Gastrocnemius medialis (tissue), 4 donors: Measurements from ENCODE around the gene UNK. TPM values are rescaled to one million over a fixed set of nuclear protein-coding genes. Genes with fewer than 3 reads are reported as not detected.
"Not testable (repeated sequence)": the region's sequence is repeated elsewhere in the genome, so short reads cannot be mapped to it uniquely, and the experiment has no call there.

Experiments used
- ATAC-seq, 2 donors: fragments of 150-250 bp; one replicate each; pipeline ENCODE4 v1.9.1; 2016
- DNase-seq, 2 donors: peaks; one replicate each; pipeline ENCODE4 v3.0.0-alpha.2; 2019
- H3K27ac ChIP-seq, 4 donors: fragments of 200-600 bp; sonication (generic); 1 replicate in 1 of 4; 2 replicates in 3 of 4; pipeline ENCODE4 v1.5.1; 2016 to 2018; ENCODE audit warnings: mild to moderate bottlenecking in 2 of 4, moderate library complexity in 1 of 4
- H3K27me3 ChIP-seq, 3 donors: fragments of 200-600 bp; sonication (generic) in 2 of 3; 1 replicate in 1 of 3; 2 replicates in 2 of 3; pipeline versions ENCODE4 v1.5.1 to v1.6.0; 2016 to 2019; ENCODE audit warnings: mild to moderate bottlenecking in 1 of 3, moderate library complexity in 1 of 3
- H3K36me3 ChIP-seq, 2 donors: fragments of 200-600 bp; sonication (generic) in 1 of 2; one replicate each; pipeline ENCODE4 v1.5.1; 2017 to 2018
- H3K4me1 ChIP-seq, 2 donors: fragments of 200-600 bp; sonication (generic) in 1 of 2; one replicate each; pipeline ENCODE4 v1.5.1; 2016 to 2017; ENCODE audit warnings: mild to moderate bottlenecking in 2 of 2
- H3K4me3 ChIP-seq, 4 donors: fragments of 200-600 bp; sonication (generic) in 3 of 4; 1 replicate in 1 of 4; 2 replicates in 3 of 4; pipeline ENCODE4 v1.5.1; 2016 to 2019; ENCODE audit warnings: mild to moderate bottlenecking in 2 of 4
- H3K9me3 ChIP-seq, 3 donors: fragments of 200-600 bp; sonication (generic) in 2 of 3; 1 replicate in 1 of 3; 2 replicates in 2 of 3; pipeline ENCODE4 v1.5.1; 2016 to 2019
- POLR2A ChIP-seq, 2 donors: fragments of 450-650 bp; IDR thresholded peaks; one replicate each; pipeline ENCODE4 v1.6.1; 2017; ENCODE audit warnings: antibody characterized with exemption in 2 of 2, mild to moderate bottlenecking in 2 of 2, moderate library complexity in 2 of 2
- in situ Hi-C, 4 donors: fragments of 200-750 bp; cut with MboI; loops; one replicate each; pipeline versions ENCODE4 v1.15.0 to v1.8.0; 2017; ENCODE audit warnings: low sequenced_read_pairs in 4 of 4
- intact Hi-C: fragments of 100-400 bp; cut with DNase I; formaldehyde crosslinking; loops from one replicate; pipeline ENCODE4 v1.15.1; 2023; ENCODE audit warnings: low total_unique reads
- total RNA-seq, 4 donors: library from RNA; depleted of rRNA; stranded (reverse); fragments of >200 nt; gene quantifications; one replicate each; pipeline versions ENCODE4 v1.1.0 to v1.2.3, GENCODE V29; 2016
- TF ChIP-seq, protein P1 (sequence below), 5 experiments: fragments of 450-650 bp in 3 of 5; fragments of 200-600 bp in 2 of 5; sonication (generic) in 2 of 5; IDR thresholded peaks in 4 of 5; conservative IDR thresholded peaks in 1 of 5; 1 replicate in 4 of 5; 2 replicates in 1 of 5; pipeline ENCODE4 v1.5.1; 2016 to 2019; ENCODE audit warnings: antibody characterized with exemption in 5 of 5, mild to moderate bottlenecking in 3 of 5, moderate library complexity in 3 of 5

UNK gene
- total RNA-seq, 4 donors from 2014 or later: 10.4 to 19.2 (median 13.1) TPM

- no peak overlapping the region for H3K4me3 ChIP-seq
- peaks cover 22 to 24% of the 10 kb centered on the region in 2 donors for H3K4me1 ChIP-seq
- DNase-seq: peak in 1 of 2 donors; percentile 24
- H3K9me3 ChIP-seq: no peaks in the 10 kb centered on the region
- ATAC-seq: no peak
- no peaks in the 10 kb centered on the region for H3K27me3 ChIP-seq
- intact Hi-C loops: no loop called here
- peaks cover 0 to 46% of the 10 kb centered on the region in 2 donors for H3K36me3 ChIP-seq
- in situ Hi-C loops: no loop called here
- no peak for TF ChIP-seq POLR2A (IDR thresholded peaks at IDR 0.05)
- TF ChIP-seq, protein P1, sequence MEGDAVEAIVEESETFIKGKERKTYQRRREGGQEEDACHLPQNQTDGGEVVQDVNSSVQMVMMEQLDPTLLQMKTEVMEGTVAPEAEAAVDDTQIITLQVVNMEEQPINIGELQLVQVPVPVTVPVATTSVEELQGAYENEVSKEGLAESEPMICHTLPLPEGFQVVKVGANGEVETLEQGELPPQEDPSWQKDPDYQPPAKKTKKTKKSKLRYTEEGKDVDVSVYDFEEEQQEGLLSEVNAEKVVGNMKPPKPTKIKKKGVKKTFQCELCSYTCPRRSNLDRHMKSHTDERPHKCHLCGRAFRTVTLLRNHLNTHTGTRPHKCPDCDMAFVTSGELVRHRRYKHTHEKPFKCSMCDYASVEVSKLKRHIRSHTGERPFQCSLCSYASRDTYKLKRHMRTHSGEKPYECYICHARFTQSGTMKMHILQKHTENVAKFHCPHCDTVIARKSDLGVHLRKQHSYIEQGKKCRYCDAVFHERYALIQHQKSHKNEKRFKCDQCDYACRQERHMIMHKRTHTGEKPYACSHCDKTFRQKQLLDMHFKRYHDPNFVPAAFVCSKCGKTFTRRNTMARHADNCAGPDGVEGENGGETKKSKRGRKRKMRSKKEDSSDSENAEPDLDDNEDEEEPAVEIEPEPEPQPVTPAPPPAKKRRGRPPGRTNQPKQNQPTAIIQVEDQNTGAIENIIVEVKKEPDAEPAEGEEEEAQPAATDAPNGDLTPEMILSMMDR (IDR thresholded peaks at IDR 0.05 in 4 of 5, conservative IDR thresholded peaks at IDR 0.05 in 1 of 5): no peak
- H3K27ac ChIP-seq: peak overlapping the region; percentile 79 to 91 (median 82)
Measured at GRCh38 chr17:75810216-75810615, 25.6 kb downstream of the UNK start.

- in situ Hi-C loops, H3K9me3 ChIP-seq, DNase-seq, H3K27me3 ChIP-seq, ATAC-seq, intact Hi-C loops, H3K4me3 ChIP-seq: not testable (repeated sequence)
- Histone ChIP-seq H3K4me1 (peaks cover 22 to 24% of the 10 kb centered on the region in 2 donors), H3K27ac (peak overlapping the region in 1 of 4 donors; percentile 81), H3K36me3 (peaks cover 0 to 51% of the 10 kb centered on the region in 2 donors)
Measured at GRCh38 chr17:75810756-75811155, 26.1 kb downstream of the UNK start.

GRCh38 chr17:75811174-75811573 is 26.6 kb downstream of the UNK start:
- intact Hi-C loops: no loop called here
- in situ Hi-C loops: no loop called here
- no peaks in the 10 kb centered on the region for H3K27me3 ChIP-seq
- no peaks in the 10 kb centered on the region for H3K9me3 ChIP-seq
- no peak overlapping the region for H3K27ac ChIP-seq
- H3K36me3 ChIP-seq: peaks cover 0 to 54% of the 10 kb centered on the region in 2 donors
- H3K4me1 ChIP-seq: peaks cover 22 to 24% of the 10 kb centered on the region in 2 donors
- DNase-seq (no peak), ATAC-seq (no peak)
- TF ChIP-seq, protein P1 (IDR thresholded peaks at IDR 0.05 in 4 of 5, conservative IDR thresholded peaks at IDR 0.05 in 1 of 5): no peak
- TF ChIP-seq POLR2A (IDR thresholded peaks at IDR 0.05): no peak
- no peak overlapping the region for H3K4me3 ChIP-seq

DNA sequence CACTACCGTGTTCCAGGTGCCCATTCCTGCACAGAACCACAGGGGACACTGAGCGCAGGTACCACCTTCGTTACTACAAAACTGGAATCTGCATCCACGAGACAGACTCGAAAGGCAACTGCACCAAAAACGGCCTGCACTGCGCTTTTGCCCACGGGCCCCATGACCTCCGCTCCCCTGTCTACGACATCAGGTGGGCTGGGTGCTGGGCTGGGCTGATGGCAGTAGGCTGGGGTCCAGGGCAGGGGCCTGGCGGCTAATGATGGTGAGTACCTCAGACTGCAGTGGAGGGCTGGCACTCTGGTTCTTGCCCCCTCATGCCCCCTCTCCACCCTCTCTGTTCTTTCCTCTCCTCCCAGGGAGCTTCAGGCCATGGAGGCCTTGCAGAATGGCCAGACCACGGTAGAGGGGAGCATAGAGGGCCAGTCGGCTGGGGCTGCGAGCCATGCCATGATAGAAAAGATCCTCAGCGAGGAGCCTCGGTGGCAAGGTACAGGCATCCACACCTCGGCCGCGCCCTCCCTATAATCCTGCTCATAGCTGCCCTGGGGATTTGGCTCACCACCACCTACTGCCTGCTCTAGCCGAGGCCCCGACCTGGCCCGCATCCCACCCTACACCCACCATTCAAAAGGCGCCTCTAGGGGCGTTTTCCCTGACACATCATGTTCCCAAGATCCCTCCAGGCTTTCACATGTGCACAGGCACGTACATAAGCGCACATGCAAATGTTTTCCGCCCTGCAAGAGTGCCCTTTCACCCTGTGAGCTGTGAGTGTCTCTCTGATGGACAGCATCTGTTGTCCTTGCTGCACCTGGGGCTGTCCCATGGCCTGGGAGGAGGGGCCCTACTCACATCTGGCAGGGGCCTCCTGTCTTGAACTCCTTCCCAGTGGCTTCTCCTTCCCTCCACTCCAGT is 27.7 kb downstream of the UNK start:
- DNase-seq (no peak), ATAC-seq (no peak)
- intact Hi-C loops (no loop called here), in situ Hi-C loops (no loop called here)
- Histone ChIP-seq H3K27ac (no peak overlapping the region), H3K4me1 (peaks cover 22 to 24% of the 10 kb centered on the region in 2 donors), H3K4me3 (no peak overlapping the region), H3K27me3 (no peaks in the 10 kb centered on the region), H3K9me3 (no peaks in the 10 kb centered on the region), H3K36me3 (peaks cover 0 to 65% of the 10 kb centered on the region in 2 donors)
- TF ChIP-seq POLR2A (IDR thresholded peaks at IDR 0.05): no peak
- TF ChIP-seq, protein P1 (IDR thresholded peaks at IDR 0.05 in 4 of 5, conservative IDR thresholded peaks at IDR 0.05 in 1 of 5): no peak
